Smooth muscle cell (in vitro differentiated cells): Measurements from ENCODE around the gene ZNF513. TPM values are rescaled to one million over a fixed set of nuclear protein-coding genes. Genes with fewer than 3 reads are reported as not detected.

Experiments used
- DNase-seq: peaks from one replicate; lab custom pipeline; 2025; ENCODE audit not compliant: unreplicated experiment; lab: John Stamatoyannopoulos, UW
- H2AFZ ChIP-seq: fragments of 200-600 bp; sonication (generic); 2 replicates; pipeline ENCODE4 v1.6.0; 2016; ENCODE audit warnings: antibody characterized with exemption, low read depth, mild to moderate bottlenecking
- H3F3A ChIP-seq: fragments of 200-600 bp; sonication (generic); 2 replicates; pipeline ENCODE4 v1.6.0; 2017; ENCODE audit warnings: antibody characterized with exemption, low read depth
- H3K27ac ChIP-seq: fragments of 200-600 bp; sonication (generic); 2 replicates; pipeline ENCODE4 v1.5.1; 2016; ENCODE audit warnings: low read depth, mild to moderate bottlenecking
- H3K27me3 ChIP-seq: fragments of 200-600 bp; sonication (generic); 2 replicates; pipeline ENCODE4 v1.6.1; 2016; ENCODE audit warnings: low read depth, mild to moderate bottlenecking
- H3K36me3 ChIP-seq: fragments of 200-600 bp; sonication (generic); 2 replicates; pipeline ENCODE4 v1.5.1; 2016; ENCODE audit warnings: low read depth
- H3K4me1 ChIP-seq: fragments of 200-600 bp; sonication (generic); 2 replicates; pipeline ENCODE4 v1.5.1; 2016; ENCODE audit warnings: low read depth
- H3K4me2 ChIP-seq: fragments of 200-600 bp; sonication (generic); 2 replicates; pipeline ENCODE4 v1.6.0; 2016; ENCODE audit warnings: mild to moderate bottlenecking
- H3K4me3 ChIP-seq: fragments of 200-600 bp; sonication (generic); 2 replicates; pipeline ENCODE4 v1.5.1; 2016; ENCODE audit warnings: mild to moderate bottlenecking
- H3K79me2 ChIP-seq: fragments of 200-600 bp; sonication (generic); 2 replicates; pipeline ENCODE4 v1.6.0; 2016; ENCODE audit warnings: low read depth, mild to moderate bottlenecking
- H3K9ac ChIP-seq: fragments of 200-600 bp; sonication (generic); 2 replicates; pipeline ENCODE4 v1.6.0; 2016; ENCODE audit warnings: low read depth
- H3K9me3 ChIP-seq: fragments of 200-600 bp; sonication (generic); replicated peaks from 2 replicates; pipeline ENCODE4 v1.5.1; 2016; ENCODE audit warnings: low read depth
- H4K20me1 ChIP-seq: fragments of 200-600 bp; sonication (generic); 2 replicates; pipeline ENCODE4 v1.6.0; 2016; ENCODE audit warnings: low read depth
- WGBS: methylation state at CpG from one replicate; pipeline ENCODE4 v1.1.7; 2016; ENCODE audit warnings: low lambda C conversion rate; 5-methylcytosine and 5-hydroxymethylcytosine counted together
- polyA plus RNA-seq: library from polyadenylated mRNA; unstranded; fragments of >200 nt; fragmentation: Nextera tagmentation; extraction: Ambion mirVana; gene quantifications from 2 replicates; pipeline ENCODE4 v1.2.1, GENCODE V29; 2016
- total RNA-seq: library from RNA; depleted of rRNA; stranded (reverse); fragments of >200 nt; gene quantifications from 2 replicates; pipeline ENCODE4 v1.2.3, GENCODE V29; 2014
- TF ChIP-seq, protein P1 (sequence below): fragments of 200-600 bp; sonication (generic); IDR thresholded peaks from 2 replicates; pipeline ENCODE4 v1.5.1; 2017; ENCODE audit warnings: borderline replicate concordance, mild to moderate bottlenecking, antibody characterized with exemption; ENCODE audit not compliant: insufficient read depth, poor library complexity, severe bottlenecking

ZNF513 gene
- total and polyA plus RNA-seq, 2 experiments from 2014 or later = 7.6 to 21.3 TPM

DNA sequence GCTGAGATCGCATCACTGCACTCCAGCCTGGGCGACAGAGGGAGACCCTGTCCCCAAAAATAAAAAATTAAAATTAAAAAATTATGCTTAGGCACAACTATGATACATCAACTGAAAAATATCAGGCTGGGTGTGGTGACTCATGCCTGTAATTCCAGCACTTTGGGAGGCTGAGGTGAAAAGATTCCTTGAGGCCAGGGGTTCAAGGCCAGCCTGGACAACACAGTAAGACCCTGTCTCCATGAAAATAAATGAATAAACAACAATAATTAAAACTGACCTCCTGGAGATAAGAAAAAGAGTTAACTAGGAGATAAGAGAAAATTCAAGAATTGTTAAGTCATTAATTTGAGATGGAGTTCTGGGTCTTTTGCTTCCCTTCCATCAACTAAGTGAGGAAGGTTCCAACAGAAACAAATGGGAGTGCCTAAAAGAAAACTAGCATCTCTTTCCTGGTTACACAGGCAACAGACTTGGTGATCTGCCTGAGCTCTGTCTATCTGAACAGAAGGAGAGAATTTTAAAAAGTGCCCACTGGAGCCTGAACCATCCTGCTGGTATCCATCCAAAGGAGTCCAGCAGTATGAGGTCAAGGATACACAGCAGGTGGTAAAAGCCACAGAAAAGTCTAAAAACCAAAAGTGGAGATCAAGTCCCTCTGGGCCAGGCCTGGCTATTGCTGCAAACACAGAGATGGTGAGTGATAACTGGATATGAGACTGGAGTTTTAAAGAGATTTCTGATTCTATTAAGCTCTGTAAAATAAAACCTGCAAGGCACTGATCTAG, 20.0 kb upstream of the ZNF513 start:
- no peak overlapping the region for H2AFZ ChIP-seq
- no peak overlapping the region for H3K9ac ChIP-seq
- TF ChIP-seq, protein P1, sequence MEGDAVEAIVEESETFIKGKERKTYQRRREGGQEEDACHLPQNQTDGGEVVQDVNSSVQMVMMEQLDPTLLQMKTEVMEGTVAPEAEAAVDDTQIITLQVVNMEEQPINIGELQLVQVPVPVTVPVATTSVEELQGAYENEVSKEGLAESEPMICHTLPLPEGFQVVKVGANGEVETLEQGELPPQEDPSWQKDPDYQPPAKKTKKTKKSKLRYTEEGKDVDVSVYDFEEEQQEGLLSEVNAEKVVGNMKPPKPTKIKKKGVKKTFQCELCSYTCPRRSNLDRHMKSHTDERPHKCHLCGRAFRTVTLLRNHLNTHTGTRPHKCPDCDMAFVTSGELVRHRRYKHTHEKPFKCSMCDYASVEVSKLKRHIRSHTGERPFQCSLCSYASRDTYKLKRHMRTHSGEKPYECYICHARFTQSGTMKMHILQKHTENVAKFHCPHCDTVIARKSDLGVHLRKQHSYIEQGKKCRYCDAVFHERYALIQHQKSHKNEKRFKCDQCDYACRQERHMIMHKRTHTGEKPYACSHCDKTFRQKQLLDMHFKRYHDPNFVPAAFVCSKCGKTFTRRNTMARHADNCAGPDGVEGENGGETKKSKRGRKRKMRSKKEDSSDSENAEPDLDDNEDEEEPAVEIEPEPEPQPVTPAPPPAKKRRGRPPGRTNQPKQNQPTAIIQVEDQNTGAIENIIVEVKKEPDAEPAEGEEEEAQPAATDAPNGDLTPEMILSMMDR = no peak
- H3K4me1 ChIP-seq = no peaks in the 10 kb centered on the region
- H3K36me3 ChIP-seq = no peaks in the 10 kb centered on the region
- H4K20me1 ChIP-seq = peaks cover 79% of the 10 kb centered on the region
- no peaks in the 10 kb centered on the region for H3K27me3 ChIP-seq
- peaks cover 98% of the 10 kb centered on the region for H3K79me2 ChIP-seq
- no peak overlapping the region for H3K27ac ChIP-seq
- H3K4me2 ChIP-seq = no peak overlapping the region
- no peaks in the 10 kb centered on the region for H3K9me3 ChIP-seq
- DNase-seq = no peak
- H3K4me3 ChIP-seq = no peak overlapping the region
- 100% methylated on average over 2 of the region's 2 CpGs for WGBS
- H3F3A ChIP-seq = no peaks in the 10 kb centered on the region

DNA sequence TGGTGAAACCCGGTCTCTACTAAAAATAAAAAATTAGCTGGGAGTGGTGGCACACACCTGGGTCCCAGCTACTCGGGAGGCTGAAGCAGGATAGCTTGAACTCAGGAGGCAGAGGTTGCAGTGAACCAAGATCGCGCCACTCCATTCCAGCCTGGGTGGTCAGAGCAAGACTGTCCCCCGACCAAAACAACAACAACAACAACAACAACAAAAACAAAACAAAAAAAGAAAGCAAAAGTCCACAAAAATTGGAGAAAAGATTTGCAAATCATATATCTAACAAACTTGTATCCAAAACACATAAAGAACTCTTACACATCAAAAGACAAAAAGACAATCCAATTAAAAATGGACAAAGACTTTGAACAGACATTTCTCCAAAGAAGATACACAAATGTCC, 18.4 kb upstream of the ZNF513 start:
- no peaks in the 10 kb centered on the region for H3K4me1 ChIP-seq
- no peak overlapping the region for H3K4me2 ChIP-seq
- WGBS = 97% methylated on average over 5 of the region's 5 CpGs
- no peaks in the 10 kb centered on the region for H3K36me3 ChIP-seq
- H3K4me3 ChIP-seq = no peak overlapping the region
- TF ChIP-seq, protein P1 = no peak
- H2AFZ ChIP-seq = no peak overlapping the region
- no peaks in the 10 kb centered on the region for H3F3A ChIP-seq
- DNase-seq = no peak
- no peak overlapping the region for H3K9ac ChIP-seq
- H3K27ac ChIP-seq = no peak overlapping the region
- no peaks in the 10 kb centered on the region for H3K27me3 ChIP-seq
- peaks cover 100% of the 10 kb centered on the region for H3K79me2 ChIP-seq
- no peaks in the 10 kb centered on the region for H3K9me3 ChIP-seq
- H4K20me1 ChIP-seq = peaks cover 75% of the 10 kb centered on the region

- Histone ChIP-seq H3K9me3 (no peaks in the 10 kb centered on the region), H2AFZ (no peak overlapping the region), H3K9ac (no peak overlapping the region), H3K27ac (no peak overlapping the region), H3K4me3 (no peak overlapping the region), H3K4me2 (no peak overlapping the region), H3K79me2 (peaks cover 92% of the 10 kb centered on the region), H4K20me1 (peaks cover 40% of the 10 kb centered on the region), H3K27me3 (no peaks in the 10 kb centered on the region), H3K36me3 (no peaks in the 10 kb centered on the region), H3K4me1 (no peaks in the 10 kb centered on the region), H3F3A (no peaks in the 10 kb centered on the region)
- 98% methylated on average over 29 of the region's 33 CpGs for WGBS
- no peak for DNase-seq
- TF ChIP-seq, protein P1 = no peak
Observed at GRCh38 chr2:27393225-27393624, 12.7 kb upstream of the ZNF513 start.
